HepG2 (cell line): ENCODE results near the gene IPO13. TPM values are rescaled to one million over a fixed set of nuclear protein-coding genes. Genes with fewer than 3 reads are reported as not detected.

Experiments used
- AGO1 ChIP-seq: fragments of 200-400 bp; formaldehyde crosslinking; IDR thresholded peaks from 2 replicates; pipeline ENCODE4 v1.6.1; 2017; ENCODE audit warnings: mild to moderate bottlenecking, low read depth, low read length, moderate library complexity; ENCODE audit not compliant: poor library complexity, severe bottlenecking
- BRCA1 ChIP-seq: sonication (generic); formaldehyde crosslinking; IDR thresholded peaks from 2 replicates; pipeline ENCODE4 v1.4.0; 2020; ENCODE audit warnings: missing genetic modification reagents
- CBX5 ChIP-seq: sonication (generic); formaldehyde crosslinking; IDR thresholded peaks from 2 replicates; pipeline ENCODE4 v1.4.0; 2020; ENCODE audit warnings: missing genetic modification reagents, borderline replicate concordance
- GATAD1 ChIP-seq: IDR thresholded peaks from 2 replicates; pipeline ENCODE4 v1.6.1; 2016; ENCODE audit warnings: missing genetic modification reagents, missing compliant biosample characterization
- HMG20B ChIP-seq: conservative IDR thresholded peaks from 2 replicates; pipeline ENCODE4 v1.6.1; 2016; ENCODE audit warnings: missing genetic modification reagents, missing compliant biosample characterization
- SAP130 ChIP-seq: IDR thresholded peaks from 2 replicates; pipeline ENCODE4 v1.6.1; 2016; ENCODE audit warnings: low read depth
- TCF7L2 ChIP-seq: IDR thresholded peaks from 2 replicates; pipeline ENCODE4 v1.6.1; 2011; ENCODE audit warnings: mild to moderate bottlenecking, low read depth, low read length, moderate library complexity
- ZNF275 ChIP-seq: sonication (generic); formaldehyde crosslinking; IDR thresholded peaks from 2 replicates; pipeline ENCODE4 v1.8.0; 2022; ENCODE audit warnings: missing genetic modification reagents, mild to moderate bottlenecking, inconsistent platforms, borderline replicate concordance
- ZNF547 ChIP-seq: sonication (generic); formaldehyde crosslinking; IDR thresholded peaks from 2 replicates; pipeline ENCODE4 v1.5.1; 2020; ENCODE audit warnings: mild to moderate bottlenecking, missing genetic modification reagents
- ZNF687 ChIP-seq: sonication (generic); formaldehyde crosslinking; IDR thresholded peaks from 2 replicates; pipeline ENCODE4 v1.5.1; 2020; ENCODE audit warnings: mild to moderate bottlenecking, missing genetic modification reagents, moderate library complexity
- polyA plus RNA-seq, 8 experiments: library from polyadenylated mRNA; depleted of rRNA in 3 of 8; stranded (reverse) in 7 of 8; unstranded in 1 of 8; fragments of >200 nt; fragmentation: Illumina TruSeq in 4 of 8; extraction: Trizol in 4 of 8; gene quantifications; 2 replicates each; pipeline versions ENCODE4 v1.2.1 to v1.2.3, GENCODE V29; 2011 to 2016; ENCODE audit warnings: low read depth in 4 of 8, missing spikeins in 1 of 8, mixed read lengths in 1 of 8; ENCODE audit not compliant: insufficient read depth in 1 of 8
- total RNA-seq, 5 experiments: library from RNA; depleted of rRNA; stranded (reverse); fragments of >200 nt; fragmentation: Illumina TruSeq; extraction: Trizol; gene quantifications; 2 replicates each; pipeline ENCODE4 v1.2.3, GENCODE V29; 2016; ENCODE audit warnings: low read depth in 1 of 5
- TF ChIP-seq, protein P1 (sequence below): sonication (generic); formaldehyde crosslinking; IDR thresholded peaks from 2 replicates; pipeline ENCODE4 v1.4.0; 2020; ENCODE audit warnings: missing genetic modification reagents
- TF ChIP-seq, protein P2 (sequence below): IDR thresholded peaks from 2 replicates; pipeline ENCODE4 v1.6.1; 2018; ENCODE audit warnings: missing genetic modification reagents
- TF ChIP-seq, protein P3 (sequence below), 2 experiments: IDR thresholded peaks; 2 replicates each; pipeline ENCODE4 v1.6.1; 2011 to 2012; ENCODE audit warnings: low read length in 2 of 2, borderline replicate concordance in 1 of 2, low read depth in 1 of 2, mild to moderate bottlenecking in 1 of 2, moderate library complexity in 1 of 2

Gene IPO13
- total and polyA plus RNA-seq, 2 of the 13 experiments (the other 11 are each of a cell fraction or from before 2014, with no cell fraction given), result 12.9 to 15.6 TPM

GRCh38 chr1:43994794-43995790 lies 48.3 kb downstream of the IPO13 start (continued):
- TF ChIP-seq, protein P1, sequence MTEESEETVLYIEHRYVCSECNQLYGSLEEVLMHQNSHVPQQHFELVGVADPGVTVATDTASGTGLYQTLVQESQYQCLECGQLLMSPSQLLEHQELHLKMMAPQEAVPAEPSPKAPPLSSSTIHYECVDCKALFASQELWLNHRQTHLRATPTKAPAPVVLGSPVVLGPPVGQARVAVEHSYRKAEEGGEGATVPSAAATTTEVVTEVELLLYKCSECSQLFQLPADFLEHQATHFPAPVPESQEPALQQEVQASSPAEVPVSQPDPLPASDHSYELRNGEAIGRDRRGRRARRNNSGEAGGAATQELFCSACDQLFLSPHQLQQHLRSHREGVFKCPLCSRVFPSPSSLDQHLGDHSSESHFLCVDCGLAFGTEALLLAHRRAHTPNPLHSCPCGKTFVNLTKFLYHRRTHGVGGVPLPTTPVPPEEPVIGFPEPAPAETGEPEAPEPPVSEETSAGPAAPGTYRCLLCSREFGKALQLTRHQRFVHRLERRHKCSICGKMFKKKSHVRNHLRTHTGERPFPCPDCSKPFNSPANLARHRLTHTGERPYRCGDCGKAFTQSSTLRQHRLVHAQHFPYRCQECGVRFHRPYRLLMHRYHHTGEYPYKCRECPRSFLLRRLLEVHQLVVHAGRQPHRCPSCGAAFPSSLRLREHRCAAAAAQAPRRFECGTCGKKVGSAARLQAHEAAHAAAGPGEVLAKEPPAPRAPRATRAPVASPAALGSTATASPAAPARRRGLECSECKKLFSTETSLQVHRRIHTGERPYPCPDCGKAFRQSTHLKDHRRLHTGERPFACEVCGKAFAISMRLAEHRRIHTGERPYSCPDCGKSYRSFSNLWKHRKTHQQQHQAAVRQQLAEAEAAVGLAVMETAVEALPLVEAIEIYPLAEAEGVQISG, result peak; percentile 32; the same call in 1 of the 2 replicates
- TF ChIP-seq HMG20B (no peak), ZNF547 (CRISPR knock-in tag) (no peak), ZNF687 (CRISPR knock-in tag) (peak; percentile 50), TCF7L2 (no peak), BRCA1 (CRISPR knock-in tag) (no peak), AGO1 (peak; percentile 53), CBX5 (CRISPR knock-in tag) (0 out of 2 replicates have a peak, but pooled peaks have one; percentile 53), GATAD1 (CRISPR knock-in tag) (no peak), SAP130 (CRISPR knock-in tag) (peak; percentile 55; the same call in 1 of the 2 replicates), ZNF275 (CRISPR knock-in tag) (no peak)
- TF ChIP-seq, protein P2, sequence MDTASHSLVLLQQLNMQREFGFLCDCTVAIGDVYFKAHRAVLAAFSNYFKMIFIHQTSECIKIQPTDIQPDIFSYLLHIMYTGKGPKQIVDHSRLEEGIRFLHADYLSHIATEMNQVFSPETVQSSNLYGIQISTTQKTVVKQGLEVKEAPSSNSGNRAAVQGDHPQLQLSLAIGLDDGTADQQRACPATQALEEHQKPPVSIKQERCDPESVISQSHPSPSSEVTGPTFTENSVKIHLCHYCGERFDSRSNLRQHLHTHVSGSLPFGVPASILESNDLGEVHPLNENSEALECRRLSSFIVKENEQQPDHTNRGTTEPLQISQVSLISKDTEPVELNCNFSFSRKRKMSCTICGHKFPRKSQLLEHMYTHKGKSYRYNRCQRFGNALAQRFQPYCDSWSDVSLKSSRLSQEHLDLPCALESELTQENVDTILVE (CRISPR knock-in tag), result no peak
- TF ChIP-seq, protein P3, sequence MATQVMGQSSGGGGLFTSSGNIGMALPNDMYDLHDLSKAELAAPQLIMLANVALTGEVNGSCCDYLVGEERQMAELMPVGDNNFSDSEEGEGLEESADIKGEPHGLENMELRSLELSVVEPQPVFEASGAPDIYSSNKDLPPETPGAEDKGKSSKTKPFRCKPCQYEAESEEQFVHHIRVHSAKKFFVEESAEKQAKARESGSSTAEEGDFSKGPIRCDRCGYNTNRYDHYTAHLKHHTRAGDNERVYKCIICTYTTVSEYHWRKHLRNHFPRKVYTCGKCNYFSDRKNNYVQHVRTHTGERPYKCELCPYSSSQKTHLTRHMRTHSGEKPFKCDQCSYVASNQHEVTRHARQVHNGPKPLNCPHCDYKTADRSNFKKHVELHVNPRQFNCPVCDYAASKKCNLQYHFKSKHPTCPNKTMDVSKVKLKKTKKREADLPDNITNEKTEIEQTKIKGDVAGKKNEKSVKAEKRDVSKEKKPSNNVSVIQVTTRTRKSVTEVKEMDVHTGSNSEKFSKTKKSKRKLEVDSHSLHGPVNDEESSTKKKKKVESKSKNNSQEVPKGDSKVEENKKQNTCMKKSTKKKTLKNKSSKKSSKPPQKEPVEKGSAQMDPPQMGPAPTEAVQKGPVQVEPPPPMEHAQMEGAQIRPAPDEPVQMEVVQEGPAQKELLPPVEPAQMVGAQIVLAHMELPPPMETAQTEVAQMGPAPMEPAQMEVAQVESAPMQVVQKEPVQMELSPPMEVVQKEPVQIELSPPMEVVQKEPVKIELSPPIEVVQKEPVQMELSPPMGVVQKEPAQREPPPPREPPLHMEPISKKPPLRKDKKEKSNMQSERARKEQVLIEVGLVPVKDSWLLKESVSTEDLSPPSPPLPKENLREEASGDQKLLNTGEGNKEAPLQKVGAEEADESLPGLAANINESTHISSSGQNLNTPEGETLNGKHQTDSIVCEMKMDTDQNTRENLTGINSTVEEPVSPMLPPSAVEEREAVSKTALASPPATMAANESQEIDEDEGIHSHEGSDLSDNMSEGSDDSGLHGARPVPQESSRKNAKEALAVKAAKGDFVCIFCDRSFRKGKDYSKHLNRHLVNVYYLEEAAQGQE (IDR thresholded peaks at IDR 0.05; ENCODE audit: borderline replicate concordance in 1 of 2, low read depth in 1 of 2, low read length in 2 of 2), result no peak
